Ascending aorta (tissue), 2 donors: ENCODE measurements around the gene WASL. TPM values are rescaled to one million over a fixed set of nuclear protein-coding genes. Genes with fewer than 3 reads are reported as not detected.
"Not testable (repeated sequence)": the region's sequence is repeated elsewhere in the genome, so short reads cannot be mapped to it uniquely, and the experiment has no call there.

Source experiments
- DNase-seq, 2 donors: peaks; one replicate each; pipeline ENCODE4 v3.0.0-alpha.2; 2019; ENCODE audit warnings: low spot score in 2 of 2
- H3K27ac ChIP-seq, 2 donors: fragments of 200-600 bp; sonication (generic); one replicate each; pipeline ENCODE4 v1.5.1; 2016 to 2017; ENCODE audit warnings: mild to moderate bottlenecking in 1 of 2
- H3K27me3 ChIP-seq: fragments of 200-600 bp; sonication (generic); one replicate; pipeline ENCODE4 v1.5.1; 2017
- H3K36me3 ChIP-seq, 2 donors: fragments of 200-600 bp; sonication (generic); one replicate each; pipeline ENCODE4 v1.5.1; 2016
- H3K4me1 ChIP-seq, 2 donors: fragments of 200-600 bp; sonication (generic); one replicate each; pipeline ENCODE4 v1.5.1; 2016 to 2017; ENCODE audit warnings: mild to moderate bottlenecking in 1 of 2
- H3K4me3 ChIP-seq, 2 donors: fragments of 200-600 bp; sonication (generic); one replicate each; pipeline ENCODE4 v1.5.1; 2016 to 2017; ENCODE audit warnings: mild to moderate bottlenecking in 1 of 2
- H3K9me3 ChIP-seq, 2 donors: fragments of 200-600 bp; sonication (generic); one replicate each; pipeline ENCODE4 v1.5.1; 2016
- intact Hi-C: fragments of 100-400 bp; cut with DNase I; formaldehyde crosslinking; loops from one replicate; pipeline ENCODE4 v1.15.1; 2023
- total RNA-seq: library from RNA; depleted of rRNA; stranded (reverse); fragments of >200 nt; gene quantifications from one replicate; pipeline ENCODE4 v1.1.0, GENCODE V29; 2016
- TF ChIP-seq, protein P1 (sequence below), 3 experiments: fragments of 200-600 bp in 2 of 3; fragments of 450-650 bp in 1 of 3; sonication (generic) in 2 of 3; IDR thresholded peaks; one replicate each; pipeline ENCODE4 v1.5.1; 2016 to 2019; ENCODE audit warnings: antibody characterized with exemption in 3 of 3, mild to moderate bottlenecking in 1 of 3, moderate library complexity in 1 of 3

WASL gene
- total RNA-seq = 23.7 TPM

DNA sequence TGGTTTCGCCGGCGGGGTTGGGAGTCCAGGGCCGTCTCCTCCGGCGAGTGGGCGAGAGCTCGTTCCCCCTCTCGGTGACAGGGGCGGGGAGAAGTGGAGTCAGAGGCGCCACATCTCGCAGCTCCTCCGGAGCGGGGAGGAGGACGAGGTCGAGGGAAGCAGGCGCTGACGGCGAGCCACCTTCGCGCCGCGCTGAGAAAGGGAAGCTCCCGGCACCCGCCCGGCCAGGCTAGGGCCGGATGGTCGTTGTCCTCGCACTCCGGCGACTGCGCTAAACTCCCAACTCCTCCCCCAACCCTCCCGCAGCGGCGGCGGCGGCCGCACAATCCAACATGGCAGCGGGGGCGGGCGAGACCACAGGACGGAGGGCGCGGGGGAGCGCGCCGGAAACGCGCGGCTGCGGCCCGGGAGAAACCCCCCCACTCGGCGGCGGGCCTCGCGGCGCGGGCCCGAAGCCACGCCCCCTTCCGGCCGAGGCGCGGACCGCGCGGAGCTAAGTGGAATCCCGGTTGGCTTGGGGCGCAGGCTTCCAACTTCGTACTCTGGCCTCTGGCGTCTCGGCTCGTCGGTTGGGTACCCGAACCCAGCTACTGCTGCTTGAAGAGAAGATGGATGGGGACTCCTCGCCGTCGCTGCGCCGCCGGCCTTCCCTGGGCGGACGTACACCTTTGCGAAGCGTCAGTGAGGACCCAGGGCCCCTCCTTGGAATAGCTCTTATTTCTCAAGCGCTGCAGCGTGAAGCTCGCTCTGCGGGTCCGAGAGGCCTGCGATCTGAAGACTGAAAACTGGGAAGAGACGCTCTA, at the start of gene WASL:
TSS of gene WASL (minus strand) at position 270 of the 803 bp plus-strand sequence. CDS start at position 1, 269 bp downstream.
- H3K4me3 ChIP-seq = peak within 1 kb of the TSS; percentile 84 to 99
- peaks cover 0 to 43% of the 10 kb centered on the region in 2 donors for H3K4me1 ChIP-seq
- H3K27me3 ChIP-seq = no peaks in the 10 kb centered on the region
- intact Hi-C loops = loop anchor here (1.0 to 10.0 kb wide), 4 partner anchors 20 to 1180 kb away; partner anchors contain the start of genes CADPS2, NDUFA5 and POT1
- no peaks in the 10 kb centered on the region for H3K36me3 ChIP-seq
- TF ChIP-seq, protein P1, sequence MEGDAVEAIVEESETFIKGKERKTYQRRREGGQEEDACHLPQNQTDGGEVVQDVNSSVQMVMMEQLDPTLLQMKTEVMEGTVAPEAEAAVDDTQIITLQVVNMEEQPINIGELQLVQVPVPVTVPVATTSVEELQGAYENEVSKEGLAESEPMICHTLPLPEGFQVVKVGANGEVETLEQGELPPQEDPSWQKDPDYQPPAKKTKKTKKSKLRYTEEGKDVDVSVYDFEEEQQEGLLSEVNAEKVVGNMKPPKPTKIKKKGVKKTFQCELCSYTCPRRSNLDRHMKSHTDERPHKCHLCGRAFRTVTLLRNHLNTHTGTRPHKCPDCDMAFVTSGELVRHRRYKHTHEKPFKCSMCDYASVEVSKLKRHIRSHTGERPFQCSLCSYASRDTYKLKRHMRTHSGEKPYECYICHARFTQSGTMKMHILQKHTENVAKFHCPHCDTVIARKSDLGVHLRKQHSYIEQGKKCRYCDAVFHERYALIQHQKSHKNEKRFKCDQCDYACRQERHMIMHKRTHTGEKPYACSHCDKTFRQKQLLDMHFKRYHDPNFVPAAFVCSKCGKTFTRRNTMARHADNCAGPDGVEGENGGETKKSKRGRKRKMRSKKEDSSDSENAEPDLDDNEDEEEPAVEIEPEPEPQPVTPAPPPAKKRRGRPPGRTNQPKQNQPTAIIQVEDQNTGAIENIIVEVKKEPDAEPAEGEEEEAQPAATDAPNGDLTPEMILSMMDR (IDR thresholded peaks at IDR 0.05) = peak in 1 of 3 experiments; percentile 5
- H3K27ac ChIP-seq = peak within 1 kb of the TSS; percentile 99
- peak; percentile 64 to 96 for DNase-seq
- H3K9me3 ChIP-seq = no peaks in the 10 kb centered on the region

DNA sequence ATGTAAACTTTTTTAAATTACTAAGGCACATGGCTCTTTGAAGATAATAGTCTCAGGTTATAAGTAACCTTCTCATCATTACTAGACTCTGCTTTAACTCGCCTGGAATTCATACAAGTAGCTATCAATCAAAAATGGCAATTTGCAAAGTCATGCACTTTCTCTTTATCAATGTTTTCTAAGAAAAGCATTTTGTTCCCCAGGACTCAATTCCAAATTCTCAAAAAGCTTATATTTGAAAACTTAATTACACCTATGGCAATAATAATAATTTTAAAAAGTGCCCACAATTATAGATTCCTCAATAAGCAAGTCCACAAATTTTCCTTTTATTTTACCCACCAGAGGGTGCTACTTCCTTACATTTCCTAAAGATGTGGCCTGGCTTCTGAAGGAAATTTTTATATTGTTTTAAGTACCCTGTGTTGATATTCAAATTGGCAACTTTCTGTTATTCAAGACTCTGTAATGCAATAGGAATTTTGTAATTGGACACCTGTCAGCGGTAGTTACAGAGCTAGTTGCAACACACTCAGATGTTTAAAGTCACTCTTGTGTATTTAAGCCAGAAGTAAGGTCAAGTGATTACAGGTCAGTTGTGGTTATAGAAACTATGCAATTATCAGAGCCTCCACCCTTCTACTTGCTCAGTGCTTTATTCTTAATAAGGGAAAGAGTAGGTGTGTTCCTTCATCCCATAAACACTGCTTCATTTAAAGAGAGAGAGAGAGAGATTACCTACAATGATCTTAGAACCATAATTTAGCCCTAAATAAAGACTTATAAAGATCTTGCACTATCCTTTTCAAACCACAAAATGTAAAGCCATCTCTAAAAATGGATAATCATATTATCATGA, 49.1 kb upstream of the WASL start:
- intact Hi-C loops = loop anchor here (1.0 kb wide), 1 partner anchor 67 kb away; no protein-coding TSS in a partner anchor
- no peaks in the 10 kb centered on the region for H3K36me3 ChIP-seq
- no peak overlapping the region for H3K27ac ChIP-seq
- H3K9me3 ChIP-seq = no peaks in the 10 kb centered on the region
- no peak for DNase-seq
- H3K4me3 ChIP-seq = no peak overlapping the region
- H3K4me1 ChIP-seq = no peaks in the 10 kb centered on the region
- TF ChIP-seq, protein P1 (IDR thresholded peaks at IDR 0.05) = peak; percentile 10 to 63 (median 56)
- no peaks in the 10 kb centered on the region for H3K27me3 ChIP-seq

DNA sequence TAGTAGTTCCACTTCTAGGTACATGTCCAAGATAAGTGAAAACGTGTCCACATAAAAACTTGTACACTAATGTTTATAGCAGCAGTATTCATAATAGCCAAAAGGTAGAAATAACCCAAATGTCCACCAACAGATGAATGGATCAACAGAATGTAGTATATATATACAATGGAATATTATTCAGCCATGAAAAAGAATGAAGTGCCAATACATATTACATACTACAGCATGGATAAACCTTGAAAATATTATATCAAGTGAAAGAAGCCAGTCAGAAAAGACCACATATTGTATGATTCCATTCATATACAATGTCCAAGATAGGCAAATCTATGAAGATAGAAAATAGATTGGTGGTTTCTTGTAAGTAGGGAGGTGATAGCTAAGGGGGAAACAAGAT, 47.8 kb upstream of the WASL start:
- H3K27ac ChIP-seq = no peak overlapping the region
- no peaks in the 10 kb centered on the region for H3K36me3 ChIP-seq
- TF ChIP-seq, protein P1 (IDR thresholded peaks at IDR 0.05) = no peak
- H3K9me3 ChIP-seq = no peaks in the 10 kb centered on the region
- intact Hi-C loops = no loop called here
- no peaks in the 10 kb centered on the region for H3K4me1 ChIP-seq
- no peak for DNase-seq
- no peak overlapping the region for H3K4me3 ChIP-seq
- no peaks in the 10 kb centered on the region for H3K27me3 ChIP-seq

DNA sequence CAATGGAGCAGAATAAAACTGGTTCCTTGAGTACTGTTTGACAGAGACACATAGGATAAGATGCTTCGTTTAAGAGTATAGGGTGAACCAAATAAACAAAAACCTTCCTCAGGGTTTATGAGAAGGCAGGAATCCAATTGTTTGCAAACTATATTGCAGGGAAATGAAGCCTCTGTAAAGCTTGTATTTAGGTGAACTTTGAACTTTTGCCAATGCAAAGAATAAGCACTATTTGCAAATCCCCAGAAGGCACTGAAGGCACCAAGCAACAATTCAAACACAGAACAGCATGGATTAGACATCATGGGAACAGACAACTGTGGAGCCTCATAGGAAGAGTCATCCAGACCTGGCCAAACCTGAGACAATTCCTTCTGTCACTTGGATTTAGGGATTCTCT, 47.1 kb upstream of the WASL start:
- Histone ChIP-seq H3K4me1 (no peaks in the 10 kb centered on the region), H3K36me3 (no peaks in the 10 kb centered on the region)
- intact Hi-C loops = no loop called here

DNA sequence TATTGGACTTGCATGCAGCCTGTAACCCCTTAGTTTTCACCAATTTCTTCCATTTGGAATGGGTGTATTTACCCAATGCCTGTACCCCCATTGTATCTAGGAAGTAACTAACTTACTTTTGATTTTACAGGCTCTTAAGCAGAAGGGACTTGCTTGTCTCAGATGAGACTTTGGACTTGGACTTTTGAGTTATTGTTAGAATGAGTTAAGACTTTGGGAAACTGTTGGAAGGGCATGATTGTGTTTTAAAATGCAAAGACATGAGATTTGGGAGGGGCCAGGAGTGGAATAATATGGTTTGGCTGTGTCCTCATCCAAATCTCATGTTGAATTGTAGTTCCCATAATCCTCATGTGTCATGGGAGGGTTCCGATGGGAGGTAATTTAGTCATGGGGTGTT, 46.3 kb upstream of the WASL start:
- H3K36me3 ChIP-seq, DNase-seq, intact Hi-C loops, H3K27me3 ChIP-seq, H3K9me3 ChIP-seq, H3K27ac ChIP-seq, H3K4me1 ChIP-seq, H3K4me3 ChIP-seq: not testable (repeated sequence)

More for the DNA sequence above, 47.1 kb upstream of the WASL start:
- DNase-seq = no peak
- Histone ChIP-seq H3K27ac (no peak overlapping the region), H3K9me3 (no peaks in the 10 kb centered on the region), H3K4me3 (no peak overlapping the region), H3K27me3 (no peaks in the 10 kb centered on the region)
- TF ChIP-seq, protein P1 (IDR thresholded peaks at IDR 0.05) = no peak

DNA sequence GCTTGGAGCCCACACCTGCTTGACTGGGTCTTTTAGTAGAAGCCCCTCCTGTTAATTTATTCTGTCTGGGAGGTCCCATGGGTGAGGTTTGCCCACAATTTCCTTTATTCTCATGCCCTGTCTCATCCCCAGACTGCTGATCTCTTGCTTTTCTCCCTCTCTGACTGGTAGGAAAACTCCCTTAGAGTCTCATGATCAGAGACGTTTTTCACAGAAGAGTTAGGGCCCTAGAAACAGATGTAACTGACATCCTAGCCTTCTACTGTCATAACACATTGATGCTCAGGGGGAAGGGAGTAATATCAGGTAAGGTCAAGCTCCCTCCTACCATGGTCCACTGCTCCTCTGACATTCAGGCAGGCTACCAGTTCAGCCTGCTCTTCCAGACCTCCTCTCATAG, 43.7 kb upstream of the WASL start:
- H3K9me3 ChIP-seq = no peaks in the 10 kb centered on the region
- H3K27me3 ChIP-seq = no peaks in the 10 kb centered on the region
- no peak overlapping the region for H3K27ac ChIP-seq
- no peaks in the 10 kb centered on the region for H3K4me1 ChIP-seq
- no peak overlapping the region for H3K4me3 ChIP-seq
- DNase-seq = no peak
- TF ChIP-seq, protein P1 (IDR thresholded peaks at IDR 0.05) = no peak
- no peaks in the 10 kb centered on the region for H3K36me3 ChIP-seq
- intact Hi-C loops = no loop called here
